GM21786 (cell line): ENCODE data around the gene ESPL1.
"Not testable (repeated sequence)": the region's sequence is repeated elsewhere in the genome, so short reads cannot be mapped to it uniquely, and the experiment has no call there.

Source experiments
- ATAC-seq: cut with Tn5 transposase; IDR thresholded peaks from one replicate; pipeline ENCODE4 v1.9.1; 2021; ENCODE audit not compliant: unreplicated experiment

Gene ESPL1

GRCh38 chr12:53297106-53297505 is 29.0 kb downstream of the ESPL1 start:
- ATAC-seq: not testable (repeated sequence)

DNA sequence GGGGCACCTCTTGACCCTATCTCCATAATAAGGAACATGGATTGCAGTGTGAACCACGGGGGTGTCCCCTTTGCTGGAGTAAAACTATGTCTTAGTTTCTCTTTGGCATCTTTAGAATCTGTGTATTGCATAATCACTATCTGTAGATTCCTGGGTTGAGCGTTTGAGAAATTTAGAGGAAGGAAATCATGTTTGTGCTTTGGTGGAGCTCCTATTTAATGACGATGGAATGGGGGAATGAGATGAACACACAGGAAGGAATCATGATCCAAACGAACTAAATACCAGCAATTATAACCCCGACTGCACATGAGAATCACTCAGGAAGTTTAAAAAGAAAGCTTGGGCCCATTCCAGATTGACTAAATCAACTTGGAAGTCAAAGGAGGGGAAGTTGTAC is 30.1 kb downstream of the ESPL1 start:
- no peak for ATAC-seq

GRCh38 chr12:53299101-53299453 is 31.0 kb downstream of the ESPL1 start:
- no peak for ATAC-seq

DNA sequence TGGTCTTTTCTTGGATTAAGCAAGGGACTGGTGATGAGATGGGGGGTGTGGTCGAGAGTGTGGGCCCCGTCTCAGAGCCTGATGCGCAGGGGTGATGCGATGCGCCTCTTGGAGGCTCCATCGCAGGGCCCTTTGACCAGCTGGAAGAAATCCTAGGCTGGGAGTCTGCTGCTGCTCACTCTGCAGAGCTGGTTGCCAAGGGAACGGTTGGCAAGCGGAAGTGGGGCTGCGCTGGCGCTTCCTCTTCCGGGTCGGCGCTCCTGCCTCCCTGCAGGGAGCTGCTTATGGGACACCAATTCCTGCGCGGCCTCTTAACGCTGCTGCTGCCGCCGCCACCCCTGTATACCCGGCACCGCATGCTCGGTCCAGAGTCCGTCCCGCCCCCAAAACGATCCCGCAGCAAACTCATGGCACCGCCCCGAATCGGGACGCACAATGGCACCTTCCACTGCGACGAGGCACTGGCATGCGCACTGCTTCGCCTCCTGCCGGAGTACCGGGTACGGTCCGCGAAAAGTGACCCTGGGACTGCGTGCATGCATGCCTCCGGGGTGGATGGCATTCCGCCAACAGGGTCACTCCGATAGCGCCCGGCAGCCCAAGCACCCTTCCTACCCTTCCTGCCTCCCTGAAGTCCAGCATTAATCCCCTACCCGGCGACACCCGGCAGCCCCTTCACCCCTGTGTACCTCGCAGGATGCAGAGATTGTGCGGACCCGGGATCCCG is 31.5 kb downstream of the ESPL1 start, which contains the start of gene MYG1:
MYG1 (plus strand) TSS at position 242 of the 727 bp plus-strand sequence; CDS start at position 285, 43 bp downstream.
- ATAC-seq: peak; percentile 79

GRCh38 chr12:53300187-53300586 is 32.1 kb downstream of the ESPL1 start:
- ATAC-seq: no peak

- no peak for ATAC-seq
Measured at GRCh38 chr12:53302903-53303302, 34.8 kb downstream of the ESPL1 start.

GRCh38 chr12:53306826-53307225 is 38.7 kb downstream of the ESPL1 start:
- no peak for ATAC-seq

DNA sequence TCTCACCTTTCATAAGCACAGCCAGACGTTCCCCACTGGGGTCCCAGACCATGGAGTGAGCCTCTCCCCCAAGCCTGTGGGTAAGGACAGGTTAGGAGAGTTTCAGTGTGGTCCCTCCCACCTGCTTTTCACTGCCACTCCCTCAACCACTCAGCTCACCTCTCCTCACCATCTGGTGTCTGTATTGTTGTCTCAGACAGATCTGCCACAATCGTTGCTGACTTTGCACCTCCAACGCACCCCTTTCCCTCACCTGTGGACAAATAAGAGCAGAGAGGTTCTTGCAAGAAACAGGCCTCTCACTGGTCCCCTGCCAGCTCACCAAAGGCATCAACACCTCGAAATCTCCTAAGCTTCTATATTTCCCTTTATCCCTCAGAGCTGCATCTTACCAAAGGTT is 40.2 kb downstream of the ESPL1 start:
- no peak for ATAC-seq

DNA sequence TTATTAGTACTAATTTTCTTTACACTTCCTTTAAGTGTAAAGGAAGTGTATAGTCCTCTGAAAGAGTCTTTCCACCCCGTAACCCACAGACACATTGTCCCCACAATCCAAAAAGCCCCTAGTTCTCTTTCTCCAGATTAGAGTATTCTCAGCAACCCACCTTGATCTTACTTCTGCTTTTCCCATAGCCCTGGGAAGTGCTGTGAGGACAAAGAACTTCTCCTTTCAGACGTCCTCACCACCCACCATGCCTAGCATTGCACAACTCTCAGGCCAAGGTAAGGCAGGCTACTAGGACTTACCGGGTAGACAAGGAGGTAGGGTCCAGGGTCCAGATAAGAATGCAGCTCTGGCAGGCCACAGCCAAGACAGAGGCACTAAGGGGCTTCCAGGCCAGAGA is 45.9 kb downstream of the ESPL1 start:
- ATAC-seq: no peak

GRCh38 chr12:53320352-53321195 is 52.5 kb downstream of the ESPL1 start:
- ATAC-seq: no peak

- peak; percentile 28 for ATAC-seq
Measured at GRCh38 chr12:53324113-53324778, 56.1 kb downstream of the ESPL1 start.

- ATAC-seq: peak; percentile 48
Measured at GRCh38 chr12:53324779-53325510, 56.8 kb downstream of the ESPL1 start.

DNA sequence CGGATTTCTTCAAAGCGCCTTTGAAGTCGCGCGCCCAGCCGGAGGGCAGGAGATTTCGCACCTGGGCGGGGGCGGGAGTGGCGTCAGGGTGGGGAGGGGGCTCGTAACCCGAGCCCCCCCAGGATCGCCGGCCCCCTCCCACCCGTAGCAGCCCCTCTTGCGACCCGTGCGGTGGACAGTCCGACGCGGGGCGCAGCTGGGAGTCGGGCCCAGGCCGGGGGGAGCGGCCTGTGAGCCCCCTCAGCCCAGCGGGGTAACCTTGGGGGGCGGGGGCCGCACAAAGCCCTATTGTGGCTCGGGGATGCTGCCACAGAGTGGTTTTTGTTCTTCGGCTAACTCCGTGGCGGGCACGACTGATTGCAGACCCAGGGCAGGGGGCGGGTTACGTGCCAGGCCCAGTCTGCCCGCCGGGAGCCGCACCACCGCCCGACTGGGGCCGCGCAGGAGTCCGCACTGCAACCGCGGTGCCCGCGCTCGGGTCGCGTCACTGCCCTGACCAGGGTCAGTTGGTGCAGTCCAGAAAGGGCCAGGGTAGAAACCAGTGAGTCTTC is 57.5 kb downstream of the ESPL1 start:
- no peak for ATAC-seq

DNA sequence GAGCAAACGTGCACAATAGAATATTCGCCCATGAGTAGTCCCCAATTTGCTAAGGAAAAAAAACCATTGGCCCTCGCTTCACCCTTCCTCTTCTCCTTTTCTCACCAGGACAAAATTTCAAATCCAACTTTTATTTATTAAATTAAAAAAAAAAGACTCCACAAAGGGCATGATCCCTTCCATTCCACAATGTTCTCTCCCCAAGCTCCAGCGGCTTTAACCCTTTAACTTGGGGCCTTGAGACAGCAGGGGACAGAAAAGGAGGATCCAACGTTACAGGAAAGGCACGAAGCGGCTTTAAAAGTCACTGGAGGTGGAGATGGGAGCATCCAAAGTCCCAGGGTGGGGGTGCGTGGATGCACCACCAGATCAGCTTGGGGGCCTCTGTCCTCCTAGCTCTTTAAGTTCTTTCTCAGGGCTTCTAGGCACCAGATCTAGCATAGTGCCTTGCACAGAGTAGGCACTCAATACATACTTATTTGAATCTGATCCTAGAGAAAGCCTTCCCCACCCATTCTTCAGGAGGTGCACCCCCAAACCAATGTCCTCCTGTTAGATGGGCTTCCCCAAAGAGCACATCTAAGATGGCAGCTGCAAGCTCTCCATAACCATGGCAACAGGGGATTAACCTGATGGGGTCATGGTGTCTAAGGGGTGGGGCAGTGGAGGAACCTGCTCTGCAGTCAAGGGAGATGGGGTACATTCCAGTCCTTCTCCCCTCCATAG is 58.5 kb downstream of the ESPL1 start:
- ATAC-seq: no peak

DNA sequence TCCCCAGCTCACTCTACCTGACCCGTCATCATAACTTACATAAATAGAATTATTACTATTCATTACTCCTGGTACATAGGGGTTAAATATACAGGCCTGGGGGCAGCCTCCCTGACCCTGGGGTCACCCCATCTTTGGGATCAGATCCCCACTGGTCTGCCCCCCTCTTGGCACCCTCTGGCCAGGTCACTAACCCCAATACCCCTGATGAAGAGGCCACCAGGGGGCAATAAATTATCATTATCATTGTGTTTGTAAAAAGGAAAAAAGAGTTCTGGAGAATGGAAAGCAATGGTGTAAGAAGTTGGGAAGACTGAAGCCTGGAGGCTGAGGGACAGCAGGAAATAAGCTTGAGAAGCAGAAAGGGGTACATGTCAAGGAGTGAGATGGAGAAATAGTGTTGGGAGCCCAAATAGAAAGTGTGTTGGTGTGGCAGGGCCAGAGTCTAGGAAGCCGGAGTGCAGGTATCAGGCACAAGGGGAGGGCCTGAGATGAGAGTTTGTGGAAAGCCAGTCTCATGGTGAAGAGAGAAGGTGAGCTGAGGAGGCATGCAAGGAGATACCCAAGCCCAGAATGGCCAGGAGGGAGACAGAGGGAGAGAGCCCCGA is 59.4 kb downstream of the ESPL1 start:
- ATAC-seq: no peak

DNA sequence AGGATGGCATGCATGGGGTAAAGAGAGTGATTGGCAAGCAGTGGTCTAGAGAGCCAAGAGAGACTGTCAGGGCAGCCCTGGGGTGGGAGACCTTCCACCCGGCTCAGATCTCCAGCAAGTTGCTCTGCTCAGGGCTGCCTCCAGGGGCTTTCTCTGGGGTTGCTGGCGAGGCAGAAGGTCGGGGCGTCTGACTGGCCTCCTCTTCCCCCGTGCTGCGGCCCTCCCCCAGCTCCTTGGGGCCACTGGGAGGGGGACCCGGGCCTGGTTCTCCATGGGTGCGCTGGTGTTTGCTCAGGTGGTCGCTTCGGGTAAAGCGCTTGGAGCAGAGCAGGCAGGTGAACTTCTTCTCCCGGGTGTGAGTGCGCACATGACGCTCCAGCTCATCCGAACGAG is 59.9 kb downstream of the ESPL1 start:
- no peak for ATAC-seq

GRCh38 chr12:53330671-53331070 is 62.6 kb downstream of the ESPL1 start:
- no peak for ATAC-seq

- ATAC-seq: not testable (repeated sequence)
Measured at GRCh38 chr12:53332339-53332738, 64.2 kb downstream of the ESPL1 start.

DNA sequence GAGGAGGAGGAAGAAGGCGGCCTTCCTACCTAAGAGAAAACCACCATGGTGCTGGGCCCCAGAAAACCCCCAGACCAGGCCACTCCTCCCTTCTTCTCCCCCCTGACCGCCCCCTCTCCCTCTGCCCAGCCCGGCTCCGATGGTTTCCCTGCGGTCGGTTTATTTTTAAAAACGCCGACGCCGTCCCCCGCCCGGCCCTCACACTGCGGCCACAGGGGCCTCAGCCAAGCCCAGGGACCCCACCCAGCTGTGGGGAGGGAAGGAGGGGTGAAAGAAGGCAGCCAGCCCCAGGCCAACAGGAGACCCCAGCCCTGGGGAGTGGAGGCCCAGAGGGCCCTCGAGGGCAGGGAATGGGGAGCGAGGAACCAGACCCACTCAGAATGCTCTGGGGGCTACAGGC is 64.6 kb downstream of the ESPL1 start:
- no peak for ATAC-seq

GRCh38 chr12:53333289-53333688 is 65.2 kb downstream of the ESPL1 start:
- no peak for ATAC-seq
